HL-60/S4 (cell line): Measurements from ENCODE around the gene TMEM51.

Experiments used
- in situ Hi-C: fragments of 300-500 bp; cut with MboI; formaldehyde crosslinking; loops from 2 replicates; pipeline ENCODE4 v1.14.3; 2022; ENCODE audit warnings: low sequenced_read_pairs

TMEM51 gene

DNA sequence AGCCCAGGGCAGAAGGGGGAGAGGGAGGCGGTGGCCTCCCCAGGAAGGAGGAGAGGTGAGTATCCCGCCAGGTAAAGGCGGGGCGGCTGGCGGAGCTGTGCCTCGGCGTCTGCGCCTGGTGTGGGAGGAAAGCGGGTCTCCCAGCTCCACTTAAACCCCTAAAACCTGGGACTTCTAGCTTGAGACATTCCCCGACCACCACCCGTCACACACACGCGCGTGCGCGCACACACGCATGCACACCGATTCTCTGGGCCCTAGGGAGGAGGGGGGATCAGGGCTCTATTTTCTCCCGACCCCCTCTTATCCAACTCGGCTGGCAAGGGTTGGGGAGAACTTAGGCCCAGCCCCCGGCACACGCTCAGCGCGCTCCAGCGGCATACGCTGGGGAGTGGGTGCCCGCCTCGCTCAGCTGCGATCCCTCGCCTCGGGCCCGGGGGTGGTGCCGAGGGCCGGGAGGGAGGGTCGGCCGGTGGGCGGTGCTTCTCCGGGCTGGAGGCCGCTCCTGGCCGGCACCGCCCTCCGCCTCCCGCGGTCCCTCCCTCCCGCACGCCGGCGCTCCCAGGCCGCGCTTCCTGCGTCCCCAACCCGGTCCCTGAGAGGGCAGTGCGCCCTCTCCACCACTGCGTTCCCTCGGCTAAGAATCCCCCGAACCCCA is at the start of gene TMEM51:
Gene TMEM51 (plus strand): TSS at position 564 of the 658 bp plus-strand sequence. CDS start 61,341 bp downstream, outside the sequence.
- in situ Hi-C loops, result no loop called here

DNA sequence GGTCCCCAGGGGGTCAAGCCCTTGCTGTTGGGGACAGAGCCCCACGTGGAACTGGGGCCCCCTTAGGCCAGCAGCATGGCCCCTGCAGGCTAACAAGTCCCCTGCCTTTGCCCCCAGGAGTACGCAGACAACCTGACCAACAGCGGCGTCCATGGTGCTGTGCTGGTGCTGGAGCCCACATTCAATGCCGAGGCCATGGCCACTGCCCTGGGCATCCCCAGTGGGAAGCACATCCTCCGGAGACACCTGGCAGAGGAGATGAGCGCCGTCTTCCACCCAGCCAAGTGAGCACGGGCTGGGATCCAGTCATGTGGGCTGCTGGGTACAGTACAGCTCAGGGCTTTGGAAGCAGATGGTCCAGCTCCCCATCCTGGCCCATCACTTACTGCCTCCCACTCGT is 49.6 kb upstream of the TMEM51 start:
- in situ Hi-C loops, result no loop called here

- in situ Hi-C loops, result no loop called here
Measured at GRCh38 chr1:15104768-15105167, 48.8 kb upstream of the TMEM51 start.

- in situ Hi-C loops, result no loop called here
Measured at GRCh38 chr1:15106608-15107007, 46.9 kb upstream of the TMEM51 start.

DNA sequence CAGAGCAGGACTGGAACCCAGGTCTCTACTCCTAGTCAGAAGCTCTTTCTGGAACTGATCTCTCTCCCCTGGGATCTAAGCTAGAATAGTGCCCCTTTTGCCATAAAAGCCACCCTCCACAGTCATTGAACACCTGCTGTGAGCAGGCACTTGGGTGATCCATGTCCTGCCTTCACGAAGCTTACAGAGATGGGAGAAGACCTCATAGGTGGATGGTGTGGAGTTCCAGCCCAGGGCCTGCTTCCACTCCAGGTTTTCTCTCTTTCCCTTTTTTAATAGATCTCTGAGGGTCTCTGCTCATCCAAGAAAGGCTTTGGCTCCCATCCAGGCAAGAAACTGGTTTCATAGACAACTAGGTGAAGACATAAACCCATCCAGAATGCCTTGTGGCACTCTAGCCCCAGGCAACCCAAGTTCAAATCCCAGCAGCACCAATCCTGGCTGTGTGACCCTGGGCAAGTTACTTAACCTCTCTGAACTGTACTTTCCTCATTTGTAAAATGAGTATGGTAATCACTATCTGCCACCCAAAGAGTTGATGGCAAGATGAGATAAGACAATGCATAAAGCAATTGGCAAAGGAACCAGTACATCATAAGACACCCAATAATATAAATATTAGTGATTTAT is 46.4 kb upstream of the TMEM51 start:
- in situ Hi-C loops, result no loop called here

DNA sequence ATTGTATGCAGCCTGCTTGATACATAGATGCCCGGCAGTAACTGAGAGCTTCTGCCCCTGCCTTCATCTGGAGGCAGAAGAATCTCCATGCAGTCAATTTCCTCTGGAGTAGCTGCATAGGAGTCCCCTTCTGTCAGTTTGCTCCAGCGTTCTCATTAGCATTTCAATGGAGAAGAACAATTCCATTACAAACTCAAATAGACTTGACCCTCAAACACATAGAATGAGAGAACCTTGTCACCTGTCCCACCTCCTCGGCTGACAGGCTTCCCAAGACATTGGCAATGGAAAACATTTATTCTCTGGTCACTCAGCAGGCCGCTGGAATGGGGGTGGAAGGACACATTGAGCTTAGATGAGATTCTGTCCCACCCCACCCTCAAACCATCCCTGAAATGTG is 45.6 kb upstream of the TMEM51 start:
- in situ Hi-C loops, result no loop called here

- in situ Hi-C loops, result no loop called here
Measured at GRCh38 chr1:15110128-15110866, 43.2 kb upstream of the TMEM51 start.

DNA sequence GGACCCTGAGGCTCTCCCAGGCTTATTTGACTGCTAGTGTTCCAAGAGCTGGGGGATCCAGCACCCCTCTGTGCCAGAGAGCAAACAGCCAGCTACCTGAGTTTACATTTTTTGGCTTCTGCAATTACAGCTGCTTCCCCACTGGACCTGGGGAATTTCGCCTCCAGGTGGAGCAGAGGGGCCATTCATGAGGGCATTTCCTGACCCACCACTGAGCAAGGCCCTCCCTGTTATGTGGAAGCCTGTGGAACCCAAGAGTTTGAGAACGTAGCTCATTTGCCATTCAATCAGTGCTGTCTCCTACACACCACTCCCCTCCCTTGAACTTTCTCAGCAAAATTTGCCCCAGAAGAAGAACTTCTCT is 42.7 kb upstream of the TMEM51 start:
- in situ Hi-C loops, result no loop called here

DNA sequence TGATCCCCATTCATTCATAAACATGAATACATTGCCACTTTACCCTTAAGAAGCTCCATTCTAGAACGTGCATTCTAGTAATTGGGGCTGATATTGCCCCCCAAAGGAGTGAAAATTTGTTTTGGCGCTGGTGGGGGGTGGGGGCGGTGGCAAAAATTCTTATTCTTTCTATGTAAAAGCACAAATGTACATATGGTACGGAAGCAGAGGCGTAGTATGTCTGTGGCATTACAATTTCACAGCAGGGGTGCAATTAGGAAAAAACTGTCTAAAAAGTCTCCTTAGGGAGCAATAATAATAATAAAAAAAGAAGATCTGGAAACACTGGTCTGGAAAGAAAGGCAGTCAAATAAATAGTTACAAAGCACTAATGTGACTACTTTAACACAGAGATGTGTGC is 40.4 kb upstream of the TMEM51 start:
- in situ Hi-C loops, result no loop called here

DNA sequence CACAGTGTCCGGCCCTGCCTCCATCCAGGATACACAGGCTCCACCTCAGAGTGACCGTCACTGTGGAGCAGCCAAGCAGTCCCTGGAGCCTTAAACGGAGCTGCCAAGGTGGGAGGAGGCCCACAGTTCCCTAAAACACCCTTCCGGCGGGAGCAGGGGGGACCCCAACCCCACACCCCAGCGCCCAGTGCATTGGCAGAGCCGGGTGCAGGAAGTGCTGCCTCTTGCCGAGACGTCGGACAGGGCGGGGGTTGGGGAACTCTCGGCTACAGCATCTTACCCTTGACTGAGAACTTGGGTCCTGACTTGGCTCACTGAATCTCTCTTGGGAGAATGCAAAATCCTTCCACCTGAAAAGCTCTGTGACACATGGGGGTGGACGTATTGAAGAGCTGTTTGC is 38.7 kb upstream of the TMEM51 start:
- in situ Hi-C loops, result no loop called here

DNA sequence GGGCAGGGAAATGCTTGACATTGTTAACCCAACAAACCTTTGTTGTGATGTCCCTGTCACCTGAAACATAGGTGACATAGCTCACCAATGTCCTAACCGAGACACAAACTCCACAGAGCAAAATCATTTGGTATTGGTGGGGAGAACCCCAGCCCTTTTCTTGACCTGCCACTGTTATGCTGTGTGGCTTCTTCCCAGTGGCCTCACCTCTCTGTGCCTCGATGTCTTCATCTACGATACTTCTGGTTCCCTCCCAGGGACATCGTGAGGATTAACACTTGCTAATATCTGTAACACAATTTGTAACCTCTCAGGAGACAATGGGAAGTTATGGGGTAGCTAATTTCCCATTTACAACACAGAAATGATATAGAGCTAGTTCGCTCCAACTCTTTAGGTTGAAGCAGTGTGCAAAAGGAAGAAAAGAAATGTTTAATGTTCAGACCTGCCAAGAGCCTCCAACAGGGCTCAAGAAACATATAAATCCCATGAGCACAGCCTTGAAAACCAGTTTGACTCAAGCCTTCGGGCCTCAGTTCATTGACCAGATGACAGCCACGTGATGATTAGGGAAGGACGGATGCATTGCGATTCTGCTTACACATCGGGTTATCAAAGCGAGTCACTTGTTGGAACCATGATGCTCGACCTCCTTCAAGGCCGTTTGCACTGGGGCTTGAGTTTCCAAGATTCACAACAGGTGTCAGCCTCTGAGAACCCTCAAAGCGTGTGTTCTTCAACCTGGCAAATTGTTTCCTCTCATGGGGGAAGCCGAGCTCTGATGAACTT is 37.8 kb upstream of the TMEM51 start:
- in situ Hi-C loops, result no loop called here

- in situ Hi-C loops, result no loop called here
Measured at GRCh38 chr1:15116966-15117365, 36.6 kb upstream of the TMEM51 start.

GRCh38 chr1:15117671-15118325 is 35.7 kb upstream of the TMEM51 start:
- in situ Hi-C loops, result no loop called here

DNA sequence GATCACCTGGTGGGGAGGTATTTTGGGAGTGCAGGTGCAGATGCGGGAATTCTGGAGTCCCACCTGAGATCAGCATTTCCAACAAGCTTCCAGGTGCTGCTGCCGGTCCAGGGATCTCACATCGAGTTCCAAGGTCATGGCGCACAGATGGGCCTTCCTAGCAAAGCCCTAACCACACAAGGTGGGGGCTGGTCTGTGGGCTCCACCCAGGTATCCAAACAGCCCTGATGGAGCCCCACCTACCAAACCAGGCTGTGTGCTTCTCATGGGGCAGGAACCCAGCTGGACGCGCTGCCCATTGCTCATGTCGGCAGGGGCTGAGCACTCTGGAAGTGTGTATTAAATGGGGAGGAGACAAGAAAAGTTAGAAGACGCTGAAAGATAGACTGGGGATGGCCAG is 35.0 kb upstream of the TMEM51 start:
- in situ Hi-C loops, result no loop called here

- in situ Hi-C loops, result loop anchor here (10.0 kb wide), 1 partner anchor 144 kb away; no protein-coding TSS in a partner anchor
Measured at GRCh38 chr1:15120251-15120945, 33.1 kb upstream of the TMEM51 start.

GRCh38 chr1:15122331-15122730 is 31.2 kb upstream of the TMEM51 start:
- in situ Hi-C loops, result loop anchor here (10.0 kb wide), 1 partner anchor 142 kb away; no protein-coding TSS in a partner anchor

DNA sequence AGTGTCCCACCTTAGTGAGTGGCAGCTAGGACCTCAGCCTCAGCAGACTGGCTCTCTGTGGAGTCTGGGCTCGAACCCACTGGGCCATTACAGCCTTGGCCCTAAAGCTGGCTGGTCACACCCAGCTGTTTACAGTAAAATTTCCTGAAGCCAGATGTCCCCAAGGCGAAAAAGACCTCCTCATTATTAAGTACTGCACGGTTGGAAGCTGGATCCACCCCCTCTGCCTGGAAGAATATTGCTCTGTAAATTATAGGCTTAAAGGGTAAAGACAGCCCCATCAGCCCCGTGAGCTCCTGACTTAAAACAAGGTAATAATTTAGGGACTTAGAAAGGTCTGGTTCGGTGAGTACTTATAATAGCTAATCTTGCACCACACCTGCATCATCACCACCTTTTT is 30.3 kb upstream of the TMEM51 start:
- in situ Hi-C loops, result loop anchor here (10.0 kb wide), 1 partner anchor 142 kb away; no protein-coding TSS in a partner anchor

DNA sequence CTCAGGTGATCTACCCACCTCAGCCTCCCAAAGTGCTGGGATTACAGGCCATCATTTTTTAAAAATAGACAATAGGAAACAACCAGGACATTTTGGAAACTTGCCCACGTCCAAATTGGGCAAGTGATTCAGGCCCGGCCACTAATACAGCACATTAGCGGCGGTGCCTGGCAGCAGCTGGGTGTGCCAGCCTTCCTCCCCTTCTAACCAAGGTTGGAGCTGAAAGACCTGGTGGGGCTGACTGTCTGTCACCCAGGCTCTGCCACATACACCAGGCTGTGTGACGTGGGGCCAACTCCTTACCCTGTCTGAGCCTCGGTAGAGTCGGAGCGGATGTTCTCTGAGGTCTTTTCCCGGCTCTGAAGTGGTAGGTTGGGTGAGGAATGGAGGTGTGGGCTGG is 29.6 kb upstream of the TMEM51 start:
- in situ Hi-C loops, result loop anchor here (10.0 kb wide), 1 partner anchor 141 kb away; no protein-coding TSS in a partner anchor

DNA sequence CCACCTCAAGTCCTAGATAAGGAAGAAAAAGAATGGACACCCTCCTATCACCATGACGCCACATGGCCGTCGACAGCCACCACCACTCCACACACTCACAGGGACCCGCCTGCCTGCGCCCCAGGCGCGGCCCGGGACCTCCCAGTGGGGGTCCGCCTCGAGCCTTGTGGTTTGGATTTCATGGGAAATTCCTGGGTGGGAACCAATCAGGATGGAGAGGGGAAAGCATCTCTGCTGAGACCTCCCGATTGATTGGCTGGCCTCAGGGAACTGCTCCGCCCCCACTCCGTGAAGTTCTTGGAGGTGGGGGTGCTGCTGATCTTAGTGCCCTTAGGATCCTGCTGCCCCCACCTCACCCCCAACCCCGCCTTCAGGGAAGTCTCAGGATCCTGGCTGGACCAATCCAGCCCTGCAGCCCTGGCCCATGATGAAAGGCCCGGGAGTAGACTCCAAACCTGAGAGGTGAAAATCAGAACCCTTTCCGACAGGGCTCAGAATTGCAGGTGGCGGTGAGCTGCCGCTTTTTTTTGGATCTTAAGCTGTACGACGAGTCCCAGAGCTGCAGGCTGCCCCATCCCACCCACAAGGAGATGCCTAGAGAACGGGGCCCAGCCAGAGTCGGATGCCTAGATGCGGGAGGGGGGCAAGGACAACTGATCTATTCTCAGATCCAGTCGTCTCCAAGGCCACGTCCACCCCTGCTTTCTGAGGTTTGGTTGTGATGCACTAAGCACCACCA is 29.0 kb upstream of the TMEM51 start:
- in situ Hi-C loops, result loop anchor here (10.0 kb wide), 1 partner anchor 140 kb away; no protein-coding TSS in a partner anchor
